Prostate gland (tissue), 2 donors: Measurements from ENCODE around the gene HSPB6. TPM values are rescaled to one million over a fixed set of nuclear protein-coding genes. Genes with fewer than 3 reads are reported as not detected.

Experiments
- DNase-seq: peaks from one replicate; pipeline ENCODE4 v3.0.0-alpha.2; 2019; ENCODE audit warnings: low spot score
- H3K27ac ChIP-seq, 2 donors: fragments of 200-600 bp; sonication (generic); 2 replicates each; pipeline ENCODE4 v1.5.1; 2017 to 2019
- H3K27me3 ChIP-seq: fragments of 200-600 bp; sonication (generic); replicated peaks from 2 replicates; pipeline ENCODE4 v1.5.1; 2019; ENCODE audit not compliant: insufficient read depth
- H3K36me3 ChIP-seq, 2 donors: fragments of 200-600 bp; sonication (generic); 1 replicate in 1 of 2; 2 replicates in 1 of 2; pipeline versions ENCODE4 v1.5.1 to v1.8.1; 2017 to 2019
- H3K4me1 ChIP-seq: fragments of 200-600 bp; sonication (generic); replicated peaks from 2 replicates; pipeline ENCODE4 v1.5.1; 2019
- H3K4me3 ChIP-seq, 2 donors: fragments of 200-600 bp; sonication (generic); 2 replicates each; pipeline ENCODE4 v1.5.1; 2017 to 2019
- H3K9me3 ChIP-seq: fragments of 200-600 bp; sonication (generic); 2 replicates; pipeline ENCODE4 v1.5.1; 2017
- POLR2A ChIP-seq: fragments of 450-650 bp; IDR thresholded peaks from one replicate; pipeline ENCODE4 v1.6.1; 2016; ENCODE audit warnings: antibody characterized with exemption, mild to moderate bottlenecking
- POLR2AphosphoS5 ChIP-seq: sonication (generic); formaldehyde crosslinking; IDR thresholded peaks from one replicate; pipeline ENCODE4 v1.6.1; 2017; ENCODE audit warnings: antibody characterized with exemption
- WGBS: methylation state at CpG from one replicate; pipeline ENCODE4 v1.1.5; 2018; 5-methylcytosine and 5-hydroxymethylcytosine counted together
- intact Hi-C: fragments of 100-400 bp; cut with DNase I; formaldehyde crosslinking; loops from one replicate; pipeline ENCODE4 v1.14.2; 2022
- total RNA-seq, 2 donors: library from RNA; depleted of rRNA; stranded (reverse); fragments of >200 nt; gene quantifications; one replicate each; pipeline ENCODE4 v1.1.0, GENCODE V29; 2016
- TF ChIP-seq, protein P1 (sequence below), 4 experiments: fragments of 200-600 bp in 2 of 4; fragments of 450-650 bp in 2 of 4; sonication (generic) in 2 of 4; IDR thresholded peaks; 1 replicate in 3 of 4; 2 replicates in 1 of 4; pipeline ENCODE4 v1.5.1; 2016 to 2019; ENCODE audit warnings: antibody characterized with exemption in 4 of 4, mild to moderate bottlenecking in 2 of 4, moderate library complexity in 2 of 4

The HSPB6 gene
- total RNA-seq, 2 donors from 2014 or later: 32.2 to 78.5 TPM

DNA sequence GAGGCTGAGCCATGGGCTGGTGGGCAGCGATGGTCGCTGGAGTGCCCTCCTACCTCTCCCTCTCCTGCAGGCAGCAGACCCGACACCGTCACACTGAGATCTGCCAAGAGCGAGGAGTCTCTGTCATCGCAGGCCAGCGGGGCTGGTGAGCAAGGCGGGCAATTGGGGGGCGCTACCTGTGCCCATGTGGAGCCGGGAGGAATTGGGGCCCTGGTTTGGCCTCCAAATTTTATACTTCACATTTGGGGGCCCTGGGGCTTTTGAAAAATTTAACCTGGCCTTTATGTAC lies 28.5 kb upstream of the HSPB6 start:
- intact Hi-C loops: no loop called here
- 87% methylated on average over 10 of the region's 10 CpGs for WGBS
- H3K4me1 ChIP-seq: no peaks in the 10 kb centered on the region
- no peaks in the 10 kb centered on the region for H3K27me3 ChIP-seq
- no peaks in the 10 kb centered on the region for H3K36me3 ChIP-seq
- no peak overlapping the region for H3K4me3 ChIP-seq
- no peak for DNase-seq
- H3K27ac ChIP-seq: no peak overlapping the region
- H3K9me3 ChIP-seq: no peaks in the 10 kb centered on the region
- TF ChIP-seq POLR2AphosphoS5: no peak
- no peak for TF ChIP-seq POLR2A
- TF ChIP-seq, protein P1, sequence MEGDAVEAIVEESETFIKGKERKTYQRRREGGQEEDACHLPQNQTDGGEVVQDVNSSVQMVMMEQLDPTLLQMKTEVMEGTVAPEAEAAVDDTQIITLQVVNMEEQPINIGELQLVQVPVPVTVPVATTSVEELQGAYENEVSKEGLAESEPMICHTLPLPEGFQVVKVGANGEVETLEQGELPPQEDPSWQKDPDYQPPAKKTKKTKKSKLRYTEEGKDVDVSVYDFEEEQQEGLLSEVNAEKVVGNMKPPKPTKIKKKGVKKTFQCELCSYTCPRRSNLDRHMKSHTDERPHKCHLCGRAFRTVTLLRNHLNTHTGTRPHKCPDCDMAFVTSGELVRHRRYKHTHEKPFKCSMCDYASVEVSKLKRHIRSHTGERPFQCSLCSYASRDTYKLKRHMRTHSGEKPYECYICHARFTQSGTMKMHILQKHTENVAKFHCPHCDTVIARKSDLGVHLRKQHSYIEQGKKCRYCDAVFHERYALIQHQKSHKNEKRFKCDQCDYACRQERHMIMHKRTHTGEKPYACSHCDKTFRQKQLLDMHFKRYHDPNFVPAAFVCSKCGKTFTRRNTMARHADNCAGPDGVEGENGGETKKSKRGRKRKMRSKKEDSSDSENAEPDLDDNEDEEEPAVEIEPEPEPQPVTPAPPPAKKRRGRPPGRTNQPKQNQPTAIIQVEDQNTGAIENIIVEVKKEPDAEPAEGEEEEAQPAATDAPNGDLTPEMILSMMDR (IDR thresholded peaks at IDR 0.05): no peak

DNA sequence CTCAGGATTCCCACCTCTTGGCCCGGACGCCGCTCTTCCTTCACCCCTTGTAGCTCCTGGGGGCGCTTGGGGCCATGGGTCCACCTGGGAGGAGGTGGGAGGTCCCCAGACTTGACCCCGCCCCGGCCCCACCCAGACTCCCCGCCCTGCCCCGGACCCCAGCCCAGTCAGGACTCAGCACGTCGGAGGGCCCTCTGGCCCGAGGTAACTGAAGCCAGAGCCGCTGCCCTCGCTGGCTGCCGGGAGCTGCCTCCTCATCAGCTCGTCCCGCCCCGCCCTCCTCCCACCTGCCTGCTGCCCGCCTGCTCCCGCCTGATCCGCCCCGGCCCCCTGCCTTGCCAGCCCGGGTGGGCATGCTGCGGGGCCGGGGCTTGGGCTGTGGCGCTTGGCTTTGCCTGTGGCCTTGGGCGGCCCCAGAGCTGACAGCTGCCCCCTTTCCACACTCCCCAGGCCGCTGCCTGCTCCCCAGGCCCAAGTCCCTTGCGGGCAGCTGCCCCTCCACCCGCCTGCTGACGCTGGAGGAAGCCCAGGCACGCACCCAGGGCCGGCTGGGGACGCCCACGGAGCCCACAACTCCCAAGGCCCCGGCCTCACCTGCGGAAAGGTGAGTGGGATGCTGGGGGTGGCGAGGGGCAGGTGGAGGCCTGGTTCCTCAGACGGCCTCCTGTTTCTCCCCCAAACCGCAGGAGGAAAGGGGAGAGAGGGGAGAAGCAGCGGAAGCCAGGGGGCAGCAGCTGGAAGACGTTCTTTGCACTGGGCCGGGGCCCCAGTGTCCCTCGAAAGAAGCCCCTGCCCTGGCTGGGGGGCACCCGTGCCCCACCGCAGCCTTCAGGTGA lies 27.9 kb upstream of the HSPB6 start:
- no peaks in the 10 kb centered on the region for H3K4me1 ChIP-seq
- DNase-seq: no peak
- H3K4me3 ChIP-seq: no peak overlapping the region
- no peak overlapping the region for H3K27ac ChIP-seq
- no peaks in the 10 kb centered on the region for H3K9me3 ChIP-seq
- intact Hi-C loops: no loop called here
- 78% methylated on average over 37 of the region's 45 CpGs for WGBS
- TF ChIP-seq POLR2A: no peak
- no peak for TF ChIP-seq POLR2AphosphoS5
- TF ChIP-seq, protein P1 (IDR thresholded peaks at IDR 0.05): no peak
- no peaks in the 10 kb centered on the region for H3K36me3 ChIP-seq
- no peaks in the 10 kb centered on the region for H3K27me3 ChIP-seq

DNA sequence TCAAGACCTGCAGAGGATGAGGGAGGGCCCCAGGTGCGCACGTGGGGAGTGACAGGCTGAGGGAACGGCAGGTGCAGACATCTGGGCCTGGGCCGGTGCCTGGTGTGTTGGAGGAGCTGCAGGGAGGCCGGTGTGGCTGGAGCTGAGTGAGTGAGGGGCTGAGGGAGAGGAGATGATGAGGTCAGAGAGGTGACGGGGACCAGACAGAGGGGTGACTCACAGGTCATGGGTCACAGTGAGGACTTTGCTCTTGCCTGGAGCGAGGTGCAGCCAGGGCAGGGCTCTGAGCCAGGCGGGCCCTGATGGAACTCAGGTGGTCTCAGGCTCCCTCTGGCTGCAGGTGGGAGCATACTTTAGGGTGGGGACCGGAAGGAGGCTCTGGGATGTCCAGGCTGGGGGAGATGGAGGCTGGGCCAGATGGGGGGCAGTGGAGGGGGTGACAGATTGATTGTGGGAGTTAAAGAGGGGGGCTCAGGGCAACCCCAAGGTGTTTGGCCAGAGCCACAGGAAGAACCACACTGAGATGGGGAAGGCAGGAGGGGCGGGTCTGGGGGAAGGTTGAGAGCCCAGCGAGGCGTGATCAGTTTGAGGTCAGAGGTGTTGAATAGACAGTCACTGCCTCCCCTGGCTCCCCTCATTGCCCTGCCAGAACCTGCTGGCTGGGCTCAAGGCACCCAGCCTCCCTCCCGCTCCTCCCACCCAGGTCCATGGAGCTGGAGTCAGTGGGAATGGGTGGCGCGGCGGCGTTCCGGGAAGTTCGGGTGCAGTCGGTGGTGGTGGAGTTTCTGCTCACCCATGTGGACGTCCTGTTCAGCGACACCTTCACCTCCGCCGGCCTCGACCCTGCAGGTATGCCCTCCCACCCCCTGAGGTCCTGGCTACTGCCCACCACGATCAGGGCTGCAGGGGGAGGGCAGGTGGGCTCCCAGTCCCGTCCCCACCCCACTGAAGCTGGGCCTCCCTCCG lies 26.9 kb upstream of the HSPB6 start:
- Histone ChIP-seq H3K4me3 (no peak overlapping the region), H3K4me1 (no peaks in the 10 kb centered on the region), H3K27ac (no peak overlapping the region), H3K27me3 (no peaks in the 10 kb centered on the region), H3K9me3 (no peaks in the 10 kb centered on the region), H3K36me3 (no peaks in the 10 kb centered on the region)
- TF ChIP-seq POLR2A (no peak), POLR2AphosphoS5 (no peak)
- TF ChIP-seq, protein P1 (IDR thresholded peaks at IDR 0.05): no peak
- intact Hi-C loops: no loop called here
- 80% methylated on average over 28 of the region's 28 CpGs for WGBS
- DNase-seq: no peak

DNA sequence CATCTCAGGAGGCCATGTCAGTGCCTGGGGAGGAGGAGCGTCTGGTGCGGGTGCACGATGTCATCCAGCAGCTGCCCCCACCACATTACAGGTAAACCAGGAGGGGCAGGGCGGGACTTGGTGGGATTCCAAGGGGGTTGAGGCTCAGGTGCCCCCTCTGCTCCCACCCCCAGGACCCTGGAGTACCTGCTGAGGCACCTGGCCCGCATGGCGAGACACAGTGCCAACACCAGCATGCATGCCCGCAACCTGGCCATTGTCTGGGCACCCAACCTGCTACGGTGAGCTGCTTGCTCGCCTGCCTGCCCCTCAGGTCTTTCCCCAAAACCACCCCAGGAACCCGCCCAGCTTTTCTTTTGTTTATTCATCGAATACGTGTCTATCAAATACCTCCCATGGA lies 25.8 kb upstream of the HSPB6 start:
- no peak for TF ChIP-seq POLR2AphosphoS5
- 93% methylated on average over 12 of the region's 12 CpGs for WGBS
- H3K4me1 ChIP-seq: no peaks in the 10 kb centered on the region
- H3K9me3 ChIP-seq: no peaks in the 10 kb centered on the region
- no peak overlapping the region for H3K4me3 ChIP-seq
- no peaks in the 10 kb centered on the region for H3K36me3 ChIP-seq
- H3K27ac ChIP-seq: no peak overlapping the region
- H3K27me3 ChIP-seq: no peaks in the 10 kb centered on the region
- no peak for DNase-seq
- intact Hi-C loops: no loop called here

DNA sequence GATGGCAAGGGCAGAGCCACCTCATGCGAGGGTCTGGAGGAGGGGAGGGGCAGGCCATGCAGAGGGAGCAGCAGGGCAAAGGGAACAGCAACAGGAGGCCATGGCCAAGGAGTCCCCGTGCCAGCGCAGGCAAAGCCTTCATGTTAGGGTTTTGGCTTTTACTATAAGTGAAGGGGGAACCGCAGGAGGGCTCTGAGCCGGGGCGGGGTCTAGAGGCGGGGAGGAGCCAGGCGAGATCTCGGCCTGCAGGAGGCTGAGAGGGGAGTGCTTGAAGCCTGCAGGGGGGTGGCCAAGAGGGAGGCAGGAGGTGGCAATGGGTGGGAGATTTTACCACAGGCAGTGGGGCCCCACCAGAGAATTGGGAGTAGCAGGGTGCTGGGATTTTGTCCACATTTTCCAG lies 24.8 kb upstream of the HSPB6 start:
- Histone ChIP-seq H3K36me3 (no peaks in the 10 kb centered on the region), H3K4me1 (no peaks in the 10 kb centered on the region), H3K27me3 (no peaks in the 10 kb centered on the region), H3K4me3 (no peak overlapping the region), H3K9me3 (no peaks in the 10 kb centered on the region), H3K27ac (no peak overlapping the region)
- DNase-seq: no peak
- TF ChIP-seq POLR2A: no peak
- no peak for TF ChIP-seq POLR2AphosphoS5
- WGBS: 73% methylated on average over 9 of the region's 9 CpGs
- intact Hi-C loops: no loop called here
